ENCODE measurements around the gene EIF3L. TPM values are rescaled to one million over a fixed set of nuclear protein-coding genes. Genes with fewer than 3 reads are reported as not detected.

Gene EIF3L
- total RNA-seq, 2 donors from 2014 or later, result 553 to 834 TPM

- no peak overlapping the region for H3K4me3 Mint-ChIP-seq
- no peaks in the 10 kb centered on the region for H3K9me3 Mint-ChIP-seq
- no peak for ATAC-seq (replicated peaks)
- peaks cover 30% of the 10 kb centered on the region for H3K36me3 Mint-ChIP-seq (ENCODE audit: low read depth)
- H3K27me3 Mint-ChIP-seq, result no peaks in the 10 kb centered on the region
- no peaks in the 10 kb centered on the region for H3K4me1 Mint-ChIP-seq
- no peak overlapping the region for H3K27ac Mint-ChIP-seq
Observed at GRCh38 chr22:37918580-37919270, 69.5 kb downstream of the EIF3L start.

GRCh38 chr22:37920126-37920525, 70.9 kb downstream of the EIF3L start:
- Mint-ChIP-seq H3K27me3 (no peaks in the 10 kb centered on the region), H3K36me3 (ENCODE audit: low read depth) (peaks cover 28% of the 10 kb centered on the region), H3K4me3 (peak overlapping the region; percentile 57), H3K9me3 (no peaks in the 10 kb centered on the region), H3K27ac (peak overlapping the region; percentile 84), H3K4me1 (no peaks in the 10 kb centered on the region)
- ATAC-seq (replicated peaks), result no peak

- Mint-ChIP-seq H3K36me3 (ENCODE audit: low read depth) (peaks cover 23% of the 10 kb centered on the region), H3K27me3 (no peaks in the 10 kb centered on the region), H3K9me3 (no peaks in the 10 kb centered on the region), H3K4me1 (no peaks in the 10 kb centered on the region), H3K4me3 (no peak overlapping the region), H3K27ac (no peak overlapping the region)
- ATAC-seq (replicated peaks), result no peak
Observed at GRCh38 chr22:37922191-37922590, 73.0 kb downstream of the EIF3L start.

- Mint-ChIP-seq H3K4me1 (no peaks in the 10 kb centered on the region), H3K27me3 (no peaks in the 10 kb centered on the region), H3K4me3 (no peak overlapping the region), H3K36me3 (ENCODE audit: low read depth) (peaks cover 34% of the 10 kb centered on the region), H3K27ac (no peak overlapping the region), H3K9me3 (no peaks in the 10 kb centered on the region)
- ATAC-seq (replicated peaks), result no peak
Observed at GRCh38 chr22:37923927-37924326, 74.7 kb downstream of the EIF3L start.

- no peaks in the 10 kb centered on the region for H3K27me3 Mint-ChIP-seq
- no peaks in the 10 kb centered on the region for H3K4me1 Mint-ChIP-seq
- no peak overlapping the region for H3K27ac Mint-ChIP-seq
- H3K9me3 Mint-ChIP-seq, result no peaks in the 10 kb centered on the region
- H3K4me3 Mint-ChIP-seq, result no peak overlapping the region
- no peak for ATAC-seq (replicated peaks)
- H3K36me3 Mint-ChIP-seq (ENCODE audit: low read depth), result peaks cover 34% of the 10 kb centered on the region
Observed at GRCh38 chr22:37924386-37925065, 75.3 kb downstream of the EIF3L start.

GRCh38 chr22:37925330-37925729, 76.1 kb downstream of the EIF3L start:
- no peak for ATAC-seq (replicated peaks)
- Mint-ChIP-seq H3K4me3 (no peak overlapping the region), H3K4me1 (no peaks in the 10 kb centered on the region), H3K27me3 (no peaks in the 10 kb centered on the region), H3K27ac (no peak overlapping the region), H3K9me3 (no peaks in the 10 kb centered on the region), H3K36me3 (ENCODE audit: low read depth) (peaks cover 28% of the 10 kb centered on the region)

- peaks cover 26% of the 10 kb centered on the region for H3K36me3 Mint-ChIP-seq (ENCODE audit: low read depth)
- ATAC-seq (replicated peaks), result no peak
- H3K4me3 Mint-ChIP-seq, result no peak overlapping the region
- H3K9me3 Mint-ChIP-seq, result no peaks in the 10 kb centered on the region
- no peaks in the 10 kb centered on the region for H3K27me3 Mint-ChIP-seq
- H3K4me1 Mint-ChIP-seq, result no peaks in the 10 kb centered on the region
- H3K27ac Mint-ChIP-seq, result no peak overlapping the region
Observed at GRCh38 chr22:37925767-37926166, 76.5 kb downstream of the EIF3L start.

- no peak for ATAC-seq (replicated peaks)
- Mint-ChIP-seq H3K27ac (no peak overlapping the region), H3K27me3 (no peaks in the 10 kb centered on the region), H3K9me3 (no peaks in the 10 kb centered on the region), H3K36me3 (ENCODE audit: low read depth) (peaks cover 23% of the 10 kb centered on the region), H3K4me1 (no peaks in the 10 kb centered on the region), H3K4me3 (no peak overlapping the region)
Observed at GRCh38 chr22:37926358-37926757, 77.1 kb downstream of the EIF3L start.

- H3K4me1 Mint-ChIP-seq, result no peaks in the 10 kb centered on the region
Observed at GRCh38 chr22:37926771-37927636, 77.8 kb downstream of the EIF3L start.

GRCh38 chr22:37927637-37927936, 78.4 kb downstream of the EIF3L start:
- H3K4me1 Mint-ChIP-seq, result no peaks in the 10 kb centered on the region
- H3K9me3 Mint-ChIP-seq, result no peaks in the 10 kb centered on the region
- H3K27ac Mint-ChIP-seq, result no peak overlapping the region
- H3K27me3 Mint-ChIP-seq, result no peaks in the 10 kb centered on the region
- peaks cover 18% of the 10 kb centered on the region for H3K36me3 Mint-ChIP-seq (ENCODE audit: low read depth)
- no peak overlapping the region for H3K4me3 Mint-ChIP-seq
- ATAC-seq (replicated peaks), result no peak

More at GRCh38 chr22:37926771-37927636, 77.8 kb downstream of the EIF3L start:
- peaks cover 18% of the 10 kb centered on the region for H3K36me3 Mint-ChIP-seq (ENCODE audit: low read depth)
- H3K9me3 Mint-ChIP-seq, result no peaks in the 10 kb centered on the region
- H3K27ac Mint-ChIP-seq, result no peak overlapping the region
- no peak for ATAC-seq (replicated peaks)
- no peak overlapping the region for H3K4me3 Mint-ChIP-seq
- H3K27me3 Mint-ChIP-seq, result no peaks in the 10 kb centered on the region

- H3K4me3 Mint-ChIP-seq, result no peak overlapping the region
- no peaks in the 10 kb centered on the region for H3K9me3 Mint-ChIP-seq
- H3K27me3 Mint-ChIP-seq, result no peaks in the 10 kb centered on the region
- H3K36me3 Mint-ChIP-seq (ENCODE audit: low read depth), result peaks cover 12% of the 10 kb centered on the region
- no peak overlapping the region for H3K27ac Mint-ChIP-seq
- ATAC-seq (replicated peaks), result no peak
- peaks cover 4% of the 10 kb centered on the region for H3K4me1 Mint-ChIP-seq
Observed at GRCh38 chr22:37929390-37929789, 80.2 kb downstream of the EIF3L start.

GRCh38 chr22:37930270-37930951, 81.2 kb downstream of the EIF3L start:
- no peaks in the 10 kb centered on the region for H3K27me3 Mint-ChIP-seq
- ATAC-seq (replicated peaks), result no peak
- H3K4me3 Mint-ChIP-seq, result no peak overlapping the region
- no peaks in the 10 kb centered on the region for H3K9me3 Mint-ChIP-seq
- H3K36me3 Mint-ChIP-seq (ENCODE audit: low read depth), result peaks cover 12% of the 10 kb centered on the region
- no peak overlapping the region for H3K27ac Mint-ChIP-seq
- H3K4me1 Mint-ChIP-seq, result peaks cover 4% of the 10 kb centered on the region

- ATAC-seq (replicated peaks), result no peak
- no peak overlapping the region for H3K27ac Mint-ChIP-seq
- H3K36me3 Mint-ChIP-seq (ENCODE audit: low read depth), result peaks cover 12% of the 10 kb centered on the region
- H3K4me1 Mint-ChIP-seq, result peaks cover 4% of the 10 kb centered on the region
- H3K9me3 Mint-ChIP-seq, result no peaks in the 10 kb centered on the region
- H3K27me3 Mint-ChIP-seq, result no peaks in the 10 kb centered on the region
- H3K4me3 Mint-ChIP-seq, result no peak overlapping the region
Observed at GRCh38 chr22:37930952-37931440, 81.8 kb downstream of the EIF3L start.

GRCh38 chr22:37931893-37932389, 82.7 kb downstream of the EIF3L start:
- no peaks in the 10 kb centered on the region for H3K9me3 Mint-ChIP-seq
- peaks cover 4% of the 10 kb centered on the region for H3K4me1 Mint-ChIP-seq
- H3K27ac Mint-ChIP-seq, result peak overlapping the region; percentile 20
- H3K27me3 Mint-ChIP-seq, result no peaks in the 10 kb centered on the region
- no peak for ATAC-seq (replicated peaks)
- H3K36me3 Mint-ChIP-seq (ENCODE audit: low read depth), result peaks cover 12% of the 10 kb centered on the region
- H3K4me3 Mint-ChIP-seq, result no peak overlapping the region
